ENCODE measurements around the gene VPS25.

The VPS25 gene

DNA sequence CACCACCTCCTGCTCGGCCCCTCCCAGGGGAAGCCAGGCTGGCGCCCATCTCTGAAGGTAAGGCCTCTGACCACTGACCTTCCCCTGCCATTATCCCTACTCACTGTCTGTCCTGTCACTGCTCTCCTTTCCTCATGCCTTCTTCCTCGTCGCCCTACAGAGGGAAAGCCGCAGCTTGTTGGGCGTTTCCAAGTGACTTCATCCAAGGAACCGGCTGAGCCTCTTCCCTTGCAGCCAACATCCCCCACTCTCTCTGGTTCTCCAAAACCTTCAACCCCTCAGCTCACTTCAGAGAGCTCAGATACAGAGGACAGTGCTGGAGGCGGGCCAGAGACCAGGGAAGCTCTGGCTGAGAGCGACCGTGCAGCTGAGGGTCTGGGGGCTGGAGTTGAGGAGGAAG lies 22.2 kb downstream of the VPS25 start:
- peaks cover 6% of the 10 kb centered on the region for H3K4me1 ChIP-seq (ENCODE audit: control insufficient read depth, low read depth, low read length)
- H3K18ac ChIP-seq (ENCODE audit: low read length), result no peak overlapping the region
- no peak overlapping the region for H3K4ac ChIP-seq (ENCODE audit: low read depth, low read length)
- H3K27me3 ChIP-seq (ENCODE audit: insufficient read depth, low read length, poor library complexity), result no peaks in the 10 kb centered on the region
- H3K36me3 ChIP-seq (ENCODE audit: control insufficient read depth, insufficient read depth, low read length), result no peaks in the 10 kb centered on the region
- no peaks in the 10 kb centered on the region for H3K79me2 ChIP-seq (ENCODE audit: control insufficient read depth, insufficient read depth, low read length)
- DNase-seq, result no peak
- no peak overlapping the region for H4K5ac ChIP-seq (ENCODE audit: low read length)
- H2AK5ac ChIP-seq (ENCODE audit: low read length), result no peak overlapping the region
- H3K9ac ChIP-seq (ENCODE audit: low read length), result no peak overlapping the region
- H4K8ac ChIP-seq (ENCODE audit: low read depth, low read length), result no peak overlapping the region
- no peak overlapping the region for H3K56ac ChIP-seq (ENCODE audit: low read length)
- H3K27ac ChIP-seq (ENCODE audit: low read depth, low read length), result no peak overlapping the region
- H2BK15ac ChIP-seq (replicated peaks; ENCODE audit: low read depth), result no peak overlapping the region
- H2BK120ac ChIP-seq (ENCODE audit: low read depth, low read length), result no peak overlapping the region
- no CpG with 5 or more reads among the region's 10 CpGs for WGBS (ENCODE audit: extremely low coverage, insufficient coverage, low lambda C conversion rate)
- H3K23ac ChIP-seq (ENCODE audit: low read length), result no peak overlapping the region
- peaks cover 7% of the 10 kb centered on the region for H3K79me1 ChIP-seq (ENCODE audit: low read length)
- no peak overlapping the region for H2BK5ac ChIP-seq (ENCODE audit: low read length)
- no peak overlapping the region for H3K4me3 ChIP-seq (ENCODE audit: low read length)
- H3K4me2 ChIP-seq (ENCODE audit: low read length), result no peak overlapping the region

GRCh38 chr17:42796066-42796758 lies 23.0 kb downstream of the VPS25 start:
- Histone ChIP-seq H3K27ac (ENCODE audit: low read depth, low read length) (no peak overlapping the region), H2AK5ac (ENCODE audit: low read length) (no peak overlapping the region), H3K27me3 (ENCODE audit: insufficient read depth, low read length, poor library complexity) (no peaks in the 10 kb centered on the region), H3K4me2 (ENCODE audit: low read length) (no peak overlapping the region), H2BK5ac (ENCODE audit: low read length) (no peak overlapping the region), H3K56ac (ENCODE audit: low read length) (no peak overlapping the region), H3K4me3 (ENCODE audit: low read length) (no peak overlapping the region), H2BK15ac (replicated peaks; ENCODE audit: low read depth) (no peak overlapping the region), H4K8ac (ENCODE audit: low read depth, low read length) (no peak overlapping the region), H3K23ac (ENCODE audit: low read length) (no peak overlapping the region), H3K36me3 (ENCODE audit: control insufficient read depth, insufficient read depth, low read length) (no peaks in the 10 kb centered on the region), H3K4me1 (ENCODE audit: control insufficient read depth, low read depth, low read length) (peaks cover 6% of the 10 kb centered on the region), H3K4ac (ENCODE audit: low read depth, low read length) (no peak overlapping the region), H3K18ac (ENCODE audit: low read length) (no peak overlapping the region), H4K5ac (ENCODE audit: low read length) (no peak overlapping the region), H2BK120ac (ENCODE audit: low read depth, low read length) (no peak overlapping the region), H3K9ac (ENCODE audit: low read length) (no peak overlapping the region), H3K79me2 (ENCODE audit: control insufficient read depth, insufficient read depth, low read length) (no peaks in the 10 kb centered on the region), H3K79me1 (ENCODE audit: low read length) (peaks cover 7% of the 10 kb centered on the region)
- DNase-seq, result no peak
- WGBS (ENCODE audit: extremely low coverage, insufficient coverage, low lambda C conversion rate), result no CpG with 5 or more reads among the region's 18 CpGs

DNA sequence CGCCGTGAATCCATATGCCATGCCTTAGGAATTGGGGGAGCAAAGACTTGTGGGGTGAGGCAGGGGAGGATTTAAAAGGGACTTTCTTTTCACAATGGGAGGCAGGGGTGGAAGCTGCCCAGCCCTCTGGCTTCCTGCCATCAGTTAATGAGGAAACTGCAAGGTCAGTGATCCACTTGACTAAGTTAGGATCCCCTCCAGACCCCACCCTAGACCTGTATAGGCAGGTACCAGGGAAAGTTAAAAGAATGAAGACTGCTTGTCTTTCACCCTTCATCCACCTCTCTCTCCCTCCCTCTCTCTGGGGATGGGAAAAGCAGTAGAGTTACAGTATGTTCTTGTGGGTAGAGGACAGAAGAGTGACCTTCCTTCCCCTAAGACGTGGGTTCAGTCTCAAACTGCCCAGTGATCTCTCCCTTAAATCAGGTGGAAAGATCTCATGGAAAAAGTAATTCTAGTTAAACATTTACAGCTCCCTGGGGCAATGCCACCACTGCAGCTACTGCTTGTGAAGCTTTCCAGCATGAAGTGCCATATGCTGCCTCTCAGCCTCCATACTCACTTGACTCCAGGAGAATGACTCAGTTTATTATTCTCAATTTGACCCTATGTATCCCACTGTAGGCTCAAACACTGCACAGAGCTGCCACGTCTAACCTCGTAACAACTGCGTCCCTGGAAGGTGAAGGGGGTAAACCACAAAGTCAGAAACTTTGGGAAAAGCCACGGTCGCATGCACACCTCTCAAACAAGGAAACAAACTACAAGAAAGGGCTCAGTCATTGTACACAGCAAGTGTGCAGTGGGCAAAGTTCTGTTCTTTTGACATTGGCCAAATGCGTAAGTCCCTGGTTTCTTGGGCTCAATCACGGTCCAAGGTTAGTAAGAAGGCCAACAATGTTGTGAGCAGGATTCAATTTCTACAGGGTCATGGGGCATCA lies 24.1 kb downstream of the VPS25 start:
- Histone ChIP-seq H3K9ac (ENCODE audit: low read length) (peak overlapping the region; percentile 94), H3K27me3 (ENCODE audit: insufficient read depth, low read length, poor library complexity) (no peaks in the 10 kb centered on the region), H4K5ac (ENCODE audit: low read length) (no peak overlapping the region), H3K4me1 (ENCODE audit: control insufficient read depth, low read depth, low read length) (peaks cover 6% of the 10 kb centered on the region), H3K23ac (ENCODE audit: low read length) (no peak overlapping the region), H2BK5ac (ENCODE audit: low read length) (no peak overlapping the region), H3K27ac (ENCODE audit: low read depth, low read length) (no peak overlapping the region), H2AK5ac (ENCODE audit: low read length) (no peak overlapping the region), H3K79me2 (ENCODE audit: control insufficient read depth, insufficient read depth, low read length) (no peaks in the 10 kb centered on the region), H3K56ac (ENCODE audit: low read length) (peak overlapping the region; percentile 97), H3K36me3 (ENCODE audit: control insufficient read depth, insufficient read depth, low read length) (no peaks in the 10 kb centered on the region), H3K79me1 (ENCODE audit: low read length) (peaks cover 7% of the 10 kb centered on the region), H3K4me3 (ENCODE audit: low read length) (peak overlapping the region; percentile 73), H3K4me2 (ENCODE audit: low read length) (peak overlapping the region; percentile 67), H4K8ac (ENCODE audit: low read depth, low read length) (no peak overlapping the region), H3K4ac (ENCODE audit: low read depth, low read length) (no peak overlapping the region), H2BK120ac (ENCODE audit: low read depth, low read length) (no peak overlapping the region), H3K18ac (ENCODE audit: low read length) (no peak overlapping the region), H2BK15ac (replicated peaks; ENCODE audit: low read depth) (no peak overlapping the region)
- WGBS (ENCODE audit: extremely low coverage, insufficient coverage, low lambda C conversion rate), result no CpG with 5 or more reads among the region's 10 CpGs
- DNase-seq, result no peak

- no peak overlapping the region for H2BK5ac ChIP-seq (ENCODE audit: low read length)
- H3K4me3 ChIP-seq (ENCODE audit: low read length), result peak overlapping the region; percentile 73
- H2AK5ac ChIP-seq (ENCODE audit: low read length), result no peak overlapping the region
- no peak for DNase-seq
- H2BK120ac ChIP-seq (ENCODE audit: low read depth, low read length), result no peak overlapping the region
- H3K36me3 ChIP-seq (ENCODE audit: control insufficient read depth, insufficient read depth, low read length), result no peaks in the 10 kb centered on the region
- H3K56ac ChIP-seq (ENCODE audit: low read length), result peak overlapping the region; percentile 97
- no peaks in the 10 kb centered on the region for H3K79me2 ChIP-seq (ENCODE audit: control insufficient read depth, insufficient read depth, low read length)
- H3K4me2 ChIP-seq (ENCODE audit: low read length), result peak overlapping the region; percentile 67
- no peak overlapping the region for H4K8ac ChIP-seq (ENCODE audit: low read depth, low read length)
- no peak overlapping the region for H2BK15ac ChIP-seq (replicated peaks; ENCODE audit: low read depth)
- WGBS (ENCODE audit: extremely low coverage, insufficient coverage, low lambda C conversion rate), result no CpG with 5 or more reads among the region's 10 CpGs
- no peak overlapping the region for H3K18ac ChIP-seq (ENCODE audit: low read length)
- peaks cover 6% of the 10 kb centered on the region for H3K4me1 ChIP-seq (ENCODE audit: control insufficient read depth, low read depth, low read length)
- peaks cover 7% of the 10 kb centered on the region for H3K79me1 ChIP-seq (ENCODE audit: low read length)
- H3K27ac ChIP-seq (ENCODE audit: low read depth, low read length), result no peak overlapping the region
- peak overlapping the region; percentile 94 for H3K9ac ChIP-seq (ENCODE audit: low read length)
- H3K27me3 ChIP-seq (ENCODE audit: insufficient read depth, low read length, poor library complexity), result no peaks in the 10 kb centered on the region
- H4K5ac ChIP-seq (ENCODE audit: low read length), result no peak overlapping the region
- H3K23ac ChIP-seq (ENCODE audit: low read length), result no peak overlapping the region
- H3K4ac ChIP-seq (ENCODE audit: low read depth, low read length), result no peak overlapping the region
Measured at GRCh38 chr17:42798011-42798382, 24.7 kb downstream of the VPS25 start.

DNA sequence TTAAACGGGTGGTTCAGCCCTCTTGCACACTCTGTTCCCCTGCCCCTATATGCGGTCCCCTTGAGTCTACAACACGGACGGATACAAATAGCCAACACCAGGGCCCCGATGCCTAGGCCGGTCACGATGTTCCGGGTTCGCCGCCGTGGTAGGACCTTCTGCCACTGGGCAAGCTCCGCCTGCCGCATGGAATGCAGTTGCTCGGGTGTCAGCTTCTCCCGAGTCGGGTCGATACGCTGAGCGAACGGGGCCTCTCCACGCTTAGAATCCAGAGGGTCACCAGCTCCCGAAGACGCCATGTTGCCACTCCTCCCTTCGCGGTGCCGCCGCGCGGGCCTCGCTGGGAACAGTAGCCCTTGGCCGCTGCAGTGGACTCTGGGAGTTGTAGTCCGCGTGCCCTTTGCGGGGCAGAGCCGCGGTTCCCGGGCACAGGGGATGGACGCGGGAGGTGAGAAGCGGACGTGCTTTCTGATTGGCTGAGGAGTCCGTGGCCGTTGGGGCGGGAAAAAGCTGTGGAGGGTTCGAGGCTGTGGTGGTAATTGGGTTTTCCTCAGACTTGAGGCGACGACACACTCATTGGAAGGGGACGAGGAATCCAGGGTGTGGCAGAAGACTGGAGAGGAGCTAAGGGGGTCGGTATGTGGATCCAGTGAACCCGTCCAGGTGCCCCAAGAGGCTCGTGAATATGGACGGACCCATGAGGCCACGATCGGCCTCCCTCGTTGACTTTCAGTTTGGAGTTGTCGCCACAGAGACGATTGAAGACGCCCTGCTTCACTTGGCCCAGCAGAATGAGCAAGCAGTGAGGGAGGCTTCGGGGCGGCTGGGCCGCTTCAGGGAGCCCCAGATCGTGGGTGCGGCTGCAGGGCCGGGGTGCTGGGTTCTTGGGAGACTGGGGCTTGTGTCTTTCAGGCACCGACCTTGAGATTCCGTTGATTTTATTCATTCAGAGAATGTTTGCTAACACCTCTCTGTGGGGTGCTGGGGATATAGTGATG lies 25.4 kb downstream of the VPS25 start, which contains the start of the genes CNTD1 and COA3:
TSS of gene CNTD1 (plus strand) at position 479 of the 998 bp plus-strand sequence. CDS start at position 686, 207 bp downstream.
TSS of gene COA3 (minus strand) at position 322 of the 998 bp plus-strand sequence. CDS start at position 299, 23 bp downstream.
- H4K5ac ChIP-seq (ENCODE audit: low read length), result no peak within 1 kb of the TSS
- H2BK15ac ChIP-seq (replicated peaks; ENCODE audit: low read depth), result no peak within 1 kb of the TSS
- H3K56ac ChIP-seq (ENCODE audit: low read length), result peak within 1 kb of the TSS; percentile 97
- H3K9ac ChIP-seq (ENCODE audit: low read length), result peak within 1 kb of the TSS; percentile 94
- H3K4me2 ChIP-seq (ENCODE audit: low read length), result peak within 1 kb of the TSS; percentile 67
- peaks cover 7% of the 10 kb centered on the region for H3K79me1 ChIP-seq (ENCODE audit: low read length)
- no peaks in the 10 kb centered on the region for H3K27me3 ChIP-seq (ENCODE audit: insufficient read depth, low read length, poor library complexity)
- H2BK5ac ChIP-seq (ENCODE audit: low read length), result no peak within 1 kb of the TSS
- no peaks in the 10 kb centered on the region for H3K79me2 ChIP-seq (ENCODE audit: control insufficient read depth, insufficient read depth, low read length)
- no peak within 1 kb of the TSS for H4K8ac ChIP-seq (ENCODE audit: low read depth, low read length)
- H2BK120ac ChIP-seq (ENCODE audit: low read depth, low read length), result no peak within 1 kb of the TSS
- peak within 1 kb of the TSS; percentile 73 for H3K4me3 ChIP-seq (ENCODE audit: low read length)
- H2AK5ac ChIP-seq (ENCODE audit: low read length), result no peak within 1 kb of the TSS
- DNase-seq, result peak; percentile 94
- no peaks in the 10 kb centered on the region for H3K36me3 ChIP-seq (ENCODE audit: control insufficient read depth, insufficient read depth, low read length)
- H3K4ac ChIP-seq (ENCODE audit: low read depth, low read length), result no peak within 1 kb of the TSS
- no peak within 1 kb of the TSS for H3K18ac ChIP-seq (ENCODE audit: low read length)
- no peak within 1 kb of the TSS for H3K27ac ChIP-seq (ENCODE audit: low read depth, low read length)
- WGBS (ENCODE audit: extremely low coverage, insufficient coverage, low lambda C conversion rate), result no CpG with 5 or more reads among the region's 66 CpGs
- peaks cover 6% of the 10 kb centered on the region for H3K4me1 ChIP-seq (ENCODE audit: control insufficient read depth, low read depth, low read length)
- H3K23ac ChIP-seq (ENCODE audit: low read length), result no peak within 1 kb of the TSS

Data from mesendoderm (in vitro differentiated cells).